K562 (cell line): Measurements from ENCODE around the gene EML1. TPM values are rescaled to one million over a fixed set of nuclear protein-coding genes. Genes with fewer than 3 reads are reported as not detected.

Experiments used
- ATAC-seq: fragments of 200-7000 bp; cut with Tn5 transposase; 3 replicates; pipeline ENCODE4 v1.9.1; 2020; ENCODE audit warnings: moderate library complexity
- BruUV-seq: library from RNA; stranded (reverse); fragments of 400-500 nt; replicated peaks from 2 replicates; lab custom pipeline; 2021; lab: Mats Ljungman, UMichigan
- CTCF ChIA-PET: fragments of 300-600 bp; formaldehyde crosslinking; extraction: SDS; loops from one replicate; lab custom pipeline; 2021; ENCODE audit warnings: low intra/inter-chr PET ratio; lab: Yijun Ruan, JAX
- POLR2A ChIA-PET: fragments of 300-600, 350-650 bp; sonication (Branson Sonifier 250); formaldehyde crosslinking; extraction: SDS; loops from one replicate; lab custom pipeline; 2021; ENCODE audit warnings: antibody characterized with exemption, inconsistent platforms; lab: Yijun Ruan, JAX
- DNase-seq, 4 experiments: peaks; one replicate each; pipeline versions ENCODE4 v3.0.0 to v3.0.0-alpha.2; 2011 to 2018; ENCODE audit warnings: low spot score in 3 of 4, mixed read lengths in 3 of 4; ENCODE audit errors: extremely low read depth in 1 of 4
- FAIRE-seq: peaks from 2 replicates; lab custom pipeline; 2011; peaks lifted over from hg19 to GRCh38; lab: Jason Lieb, UNC
- H2AFZ ChIP-seq: 2 replicates; pipeline ENCODE4 v1.6.0; 2011; ENCODE audit warnings: low read depth, low read length, control low read depth, inconsistent platforms
- H3K27ac ChIP-seq: fragments of 200-600 bp; 3 replicates; pipeline ENCODE4 v1.8.0; 2011; ENCODE audit warnings: low read depth, mild to moderate bottlenecking, control low read depth, inconsistent platforms, low read length, moderate library complexity, mixed read lengths; ENCODE audit errors: extremely low read depth
- H3K27me3 ChIP-seq, 2 experiments: fragments of 300-600 bp in 1 of 2; 2 replicates in 1 of 2; 3 replicates in 1 of 2; pipeline versions ENCODE4 v1.6.0 to v1.8.0; 2011; ENCODE audit warnings: inconsistent platforms in 2 of 2, low read length in 2 of 2, mild to moderate bottlenecking in 1 of 2, mixed read lengths in 1 of 2, moderate library complexity in 1 of 2; ENCODE audit not compliant: control insufficient read depth in 2 of 2, insufficient read depth in 2 of 2
- H3K36me3 ChIP-seq: fragments of 300-600 bp; 3 replicates; pipeline ENCODE4 v1.8.0; 2011; ENCODE audit warnings: mild to moderate bottlenecking, low read length, inconsistent platforms; ENCODE audit not compliant: control insufficient read depth, insufficient read depth
- H3K4me1 ChIP-seq, 2 experiments: fragments of 200-600 bp in 1 of 2; replicated peaks in 1 of 2; 2 replicates in 1 of 2; 3 replicates in 1 of 2; pipeline versions ENCODE4 v1.5.1 to v1.8.0; 2011; ENCODE audit warnings: inconsistent platforms in 2 of 2, low read length in 2 of 2, mild to moderate bottlenecking in 1 of 2, mixed read lengths in 1 of 2, moderate library complexity in 1 of 2; ENCODE audit not compliant: control insufficient read depth in 2 of 2, insufficient read depth in 2 of 2
- H3K4me2 ChIP-seq: 2 replicates; pipeline ENCODE4 v1.6.1; 2011; ENCODE audit warnings: low read length, control low read depth, inconsistent platforms, mixed read lengths; ENCODE audit not compliant: insufficient read depth
- H3K4me3 ChIP-seq: fragments of 200-600 bp; sonication (generic), shearing (Covaris generic); 2 replicates; pipeline ENCODE4 v1.5.1; 2016; ENCODE audit warnings: control low read depth, inconsistent platforms
- H3K79me2 ChIP-seq: fragments of 200-600 bp; 3 replicates; pipeline ENCODE4 v1.8.0; 2011; ENCODE audit warnings: low read length, inconsistent platforms; ENCODE audit not compliant: control insufficient read depth, insufficient read depth
- H3K9ac ChIP-seq, 2 experiments: 2 replicates each; pipeline versions ENCODE4 v1.6.0 to v1.6.1; 2011; ENCODE audit warnings: low read depth in 2 of 2, low read length in 2 of 2, control low read depth in 1 of 2, inconsistent platforms in 1 of 2, mild to moderate bottlenecking in 1 of 2, mixed read lengths in 1 of 2; ENCODE audit not compliant: insufficient read depth in 1 of 2
- H3K9me1 ChIP-seq: one replicate; pipeline ENCODE4 v1.6.0; 2011; ENCODE audit warnings: inconsistent platforms, mild to moderate bottlenecking, low read length, moderate library complexity; ENCODE audit not compliant: control insufficient read depth, insufficient read depth
- H3K9me3 ChIP-seq: replicated peaks from 2 replicates; pipeline ENCODE4 v1.5.1; 2011; ENCODE audit warnings: low read depth, low read length, inconsistent platforms; ENCODE audit not compliant: control insufficient read depth, insufficient read depth
- H4K20me1 ChIP-seq: replicated peaks from 2 replicates; pipeline ENCODE4 v1.6.1; 2011; ENCODE audit warnings: low read length, inconsistent platforms, mixed read lengths; ENCODE audit not compliant: control insufficient read depth, insufficient read depth
- POLR2H ChIP-seq: IDR thresholded peaks from 2 replicates; pipeline ENCODE4 v1.6.1; 2016; ENCODE audit warnings: missing genetic modification characterization, low read depth, mild to moderate bottlenecking, control low read depth, missing compliant biosample characterization, moderate library complexity
- PRPF4 ChIP-seq: fragments of 200-400 bp; formaldehyde crosslinking; IDR thresholded peaks from one replicate; pipeline ENCODE4 v1.6.1; 2017; ENCODE audit warnings: low read length, low read depth, mild to moderate bottlenecking; ENCODE audit not compliant: insufficient read depth, poor library complexity, severe bottlenecking
- RAD51 ChIP-seq: fragments of 450-650 bp; IDR thresholded peaks from 2 replicates; pipeline ENCODE4 v1.7.1; 2016; ENCODE audit warnings: low read depth, mild to moderate bottlenecking, borderline replicate concordance
- SP2 ChIP-seq: IDR thresholded peaks from 2 replicates; pipeline ENCODE4 v1.6.1; 2011; ENCODE audit warnings: mild to moderate bottlenecking, low read depth, low read length, moderate library complexity; ENCODE audit not compliant: poor library complexity, severe bottlenecking; ENCODE audit errors: extremely low read depth
- TAF7 ChIP-seq: fragments of 450-650 bp; IDR thresholded peaks from 2 replicates; pipeline ENCODE4 v1.6.1; 2016; ENCODE audit warnings: missing genetic modification characterization, missing compliant biosample characterization
- ZKSCAN3 ChIP-seq: fragments of 250-450 bp; sonication (Bioruptor Pico); IDR thresholded peaks from 2 replicates; pipeline ENCODE4 v1.4.0; 2020
- ZNF143 ChIP-seq: sonication (generic); formaldehyde crosslinking; IDR thresholded peaks from 2 replicates; pipeline ENCODE4 v1.9.0; 2022; ENCODE audit warnings: mild to moderate bottlenecking, missing genetic modification reagents
- ZNF184 ChIP-seq: sonication (generic); formaldehyde crosslinking; IDR thresholded peaks from 2 replicates; pipeline ENCODE4 v1.5.0; 2020; ENCODE audit warnings: missing genetic modification reagents
- WGBS: fragments of 100-300 bp; shearing (Covaris generic); methylation state at CpG from one replicate; pipeline ENCODE4 v1.1.6; 2016; ENCODE audit warnings: low coverage, mixed read lengths; ENCODE audit not compliant: insufficient coverage; ENCODE audit errors: missing lambda C conversion rate; 5-methylcytosine and 5-hydroxymethylcytosine counted together
- in situ Hi-C: fragments of 300-500 bp; cut with MboI; formaldehyde crosslinking; loops from 4 replicates; pipeline ENCODE4 v1.15.0; 2018; ENCODE audit warnings: inconsistent platforms, mixed read lengths
- intact Hi-C: fragments of 100-400 bp; cut with micrococcal nuclease; formaldehyde crosslinking; loops from 2 replicates; pipeline ENCODE4 v1.14.2; 2022
- polyA plus RNA-seq, 8 experiments: library from polyadenylated mRNA; depleted of rRNA in 4 of 8; stranded (reverse) in 5 of 8; unstranded in 3 of 8; fragments of >200 nt; fragmentation: Nextera tagmentation in 2 of 8; fragmentation: Illumina TruSeq in 1 of 8; extraction: Ambion mirVana in 2 of 8; extraction: Trizol in 1 of 8; gene quantifications; 2 replicates each; pipeline versions ENCODE4 v1.2.1 to v1.2.3, GENCODE V29; 2011 to 2014; ENCODE audit warnings: inconsistent platforms in 1 of 8, missing spikeins in 1 of 8
- total RNA-seq, 7 experiments: library from RNA; depleted of rRNA in 6 of 7; stranded (reverse); fragments of >200 nt in 6 of 7; fragmentation: Illumina TruSeq in 2 of 7; extraction: Trizol in 2 of 7; gene quantifications; 2 replicates each; pipeline versions ENCODE4 v1.2.1 to v1.2.3, GENCODE V29; 2011 to 2021; ENCODE audit warnings: low replicate concordance in 1 of 7
- TF ChIP-seq, protein P1 (sequence below), 3 experiments: IDR thresholded peaks in 2 of 3; conservative IDR thresholded peaks in 1 of 3; 2 replicates each; pipeline ENCODE4 v1.5.1; 2011 to 2012; ENCODE audit warnings: low read length in 3 of 3, mild to moderate bottlenecking in 3 of 3, control low read depth in 2 of 3, improper control_type of control experiment in 1 of 3, inconsistent platforms in 1 of 3, low read depth in 1 of 3, mixed read lengths in 1 of 3, moderate library complexity in 1 of 3; ENCODE audit not compliant: insufficient read depth in 2 of 3

The EML1 gene
- total and polyA plus RNA-seq, 9 of the 15 experiments (the other 6 are each of a cell fraction or from before 2014, with no cell fraction given): 0.01 to 0.35 (median 0.07) TPM; not detected in 2

DNA sequence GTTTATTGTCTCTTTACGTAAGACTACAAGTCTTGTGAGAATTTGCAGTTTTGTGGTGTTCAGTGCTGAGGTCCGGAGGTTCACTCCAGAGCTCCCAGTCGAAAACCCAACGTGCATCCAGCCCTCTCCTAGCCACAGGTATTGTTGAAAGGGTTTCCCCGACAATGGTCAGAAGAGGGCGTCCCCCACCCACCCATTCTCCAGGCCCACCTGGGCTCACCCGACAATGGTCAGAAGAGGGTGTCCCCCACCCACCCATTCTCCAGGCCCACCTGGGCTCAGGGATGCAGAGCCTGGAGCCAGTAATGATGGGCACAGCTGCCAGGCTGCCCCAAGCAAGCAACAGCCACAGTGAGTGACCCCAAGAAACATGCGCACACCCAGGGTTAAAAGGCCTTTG, 145.2 kb downstream of the EML1 start:
- in situ Hi-C loops: no loop called here
- H3K79me2 ChIP-seq: no peaks in the 10 kb centered on the region
- TF ChIP-seq, protein P1, sequence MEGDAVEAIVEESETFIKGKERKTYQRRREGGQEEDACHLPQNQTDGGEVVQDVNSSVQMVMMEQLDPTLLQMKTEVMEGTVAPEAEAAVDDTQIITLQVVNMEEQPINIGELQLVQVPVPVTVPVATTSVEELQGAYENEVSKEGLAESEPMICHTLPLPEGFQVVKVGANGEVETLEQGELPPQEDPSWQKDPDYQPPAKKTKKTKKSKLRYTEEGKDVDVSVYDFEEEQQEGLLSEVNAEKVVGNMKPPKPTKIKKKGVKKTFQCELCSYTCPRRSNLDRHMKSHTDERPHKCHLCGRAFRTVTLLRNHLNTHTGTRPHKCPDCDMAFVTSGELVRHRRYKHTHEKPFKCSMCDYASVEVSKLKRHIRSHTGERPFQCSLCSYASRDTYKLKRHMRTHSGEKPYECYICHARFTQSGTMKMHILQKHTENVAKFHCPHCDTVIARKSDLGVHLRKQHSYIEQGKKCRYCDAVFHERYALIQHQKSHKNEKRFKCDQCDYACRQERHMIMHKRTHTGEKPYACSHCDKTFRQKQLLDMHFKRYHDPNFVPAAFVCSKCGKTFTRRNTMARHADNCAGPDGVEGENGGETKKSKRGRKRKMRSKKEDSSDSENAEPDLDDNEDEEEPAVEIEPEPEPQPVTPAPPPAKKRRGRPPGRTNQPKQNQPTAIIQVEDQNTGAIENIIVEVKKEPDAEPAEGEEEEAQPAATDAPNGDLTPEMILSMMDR (IDR thresholded peaks at IDR 0.05 in 2 of 3, conservative IDR thresholded peaks at IDR 0.05 in 1 of 3; ENCODE audit: insufficient read depth in 2 of 3, low read depth in 1 of 3, low read length in 3 of 3): peak in 1 of 3 experiments; percentile 19; a peak in 2 of 6 replicates
- no peak for TF ChIP-seq SP2
- no peak overlapping the region for H3K4me3 ChIP-seq
- no peaks in the 10 kb centered on the region for H3K36me3 ChIP-seq
- no peak for FAIRE-seq
- H3K27ac ChIP-seq: no peak overlapping the region
- H3K9me3 ChIP-seq: no peaks in the 10 kb centered on the region
- peak; percentile 68 for ATAC-seq
- no peak overlapping the region for H2AFZ ChIP-seq
- intact Hi-C loops: no loop called here
- CTCF ChIA-PET: no interaction called here
- no peak overlapping the region for H3K4me2 ChIP-seq
- POLR2A ChIA-PET: no interaction called here
- H3K27me3 ChIP-seq: peaks cover 32 to 67% of the 10 kb centered on the region in 2 experiments; a peak in 4 of 5 replicates
- H4K20me1 ChIP-seq: no peaks in the 10 kb centered on the region
- 10% methylated on average over 3 of the region's 8 CpGs for WGBS
- no peak for DNase-seq
- no TSS peak for BruUV-seq
- H3K9ac ChIP-seq: no peak overlapping the region
- H3K9me1 ChIP-seq: no peaks in the 10 kb centered on the region
- H3K4me1 ChIP-seq: peaks cover 0 to 6% of the 10 kb centered on the region in 2 experiments; a peak in 2 of 5 replicates

DNA sequence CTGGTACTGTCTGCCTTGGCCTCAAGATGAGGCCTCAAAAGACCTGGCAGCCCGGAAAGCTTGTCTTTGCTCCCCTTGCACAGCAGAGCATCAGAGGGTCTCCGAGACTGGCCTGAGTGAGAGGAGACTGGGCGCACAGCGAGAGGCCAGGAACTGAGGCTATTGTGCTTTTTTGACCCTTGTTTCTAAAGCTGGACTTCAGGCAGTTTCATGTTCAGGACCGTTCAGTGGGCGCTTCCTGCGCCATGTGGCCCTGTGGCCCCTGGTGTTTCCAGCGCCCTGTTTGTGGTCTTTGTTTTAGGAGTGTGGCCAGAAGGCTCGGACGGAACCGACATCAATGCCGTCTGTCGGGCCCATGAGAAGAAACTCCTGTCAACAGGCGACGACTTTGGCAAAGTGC, 145.7 kb downstream of the EML1 start:
- POLR2A ChIA-PET: no interaction called here

More for the DNA sequence above, 145.7 kb downstream of the EML1 start:
- Histone ChIP-seq H3K9ac (no peak overlapping the region), H4K20me1 (no peaks in the 10 kb centered on the region), H3K36me3 (no peaks in the 10 kb centered on the region), H3K9me3 (no peaks in the 10 kb centered on the region), H3K79me2 (no peaks in the 10 kb centered on the region), H3K4me2 (no peak overlapping the region), H3K27ac (no peak overlapping the region), H3K27me3 (peaks cover 32 to 67% of the 10 kb centered on the region in 2 experiments; a peak in 4 of 5 replicates), H3K4me1 (peaks cover 0 to 6% of the 10 kb centered on the region in 2 experiments; a peak in 2 of 5 replicates), H3K9me1 (no peaks in the 10 kb centered on the region), H2AFZ (no peak overlapping the region), H3K4me3 (no peak overlapping the region)
- 8% methylated on average over 15 of the region's 15 CpGs for WGBS
- FAIRE-seq (no peak), DNase-seq (no peak), ATAC-seq (no peak)
- in situ Hi-C loops: no loop called here
- CTCF ChIA-PET: no interaction called here
- BruUV-seq: no TSS peak
- intact Hi-C loops: no loop called here
- TF ChIP-seq SP2 (no peak), ZNF143 (CRISPR knock-in tag) (no peak), ZKSCAN3 (CRISPR knock-in tag) (no peak), RAD51 (no peak), TAF7 (tag) (no peak), ZNF184 (CRISPR knock-in tag) (no peak), POLR2H (tag) (no peak), PRPF4 (no peak)
